SH-SY5Y (cell line): ENCODE data around the gene RGS7.

Experiments
- GATA2 ChIP-seq: IDR thresholded peaks from 2 replicates; pipeline ENCODE4 v1.6.1; 2011; ENCODE audit warnings: mild to moderate bottlenecking, low read depth, low read length
- GATA3 ChIP-seq: IDR thresholded peaks from 2 replicates; pipeline ENCODE4 v1.6.1; 2011; ENCODE audit warnings: low read depth, mild to moderate bottlenecking, low read length, moderate library complexity

The RGS7 gene

GRCh38 chr1:240739754-240740153, 617.3 kb downstream of the RGS7 start:
- TF ChIP-seq GATA3 = no peak
- no peak for TF ChIP-seq GATA2

GRCh38 chr1:240739139-240739538, 617.9 kb downstream of the RGS7 start:
- TF ChIP-seq GATA2 = no peak
- no peak for TF ChIP-seq GATA3

GRCh38 chr1:240737766-240738265, 619.2 kb downstream of the RGS7 start:
- TF ChIP-seq GATA3 (no peak), GATA2 (no peak)

- TF ChIP-seq GATA2 = no peak
- TF ChIP-seq GATA3 = no peak
These were observed 619.7 kb downstream of the RGS7 start for GRCh38 chr1:240737298-240737697.

- TF ChIP-seq GATA2 = no peak
- no peak for TF ChIP-seq GATA3
These were observed 623.0 kb downstream of the RGS7 start for GRCh38 chr1:240734001-240734400.

- TF ChIP-seq GATA3 (no peak), GATA2 (no peak)
These were observed 624.6 kb downstream of the RGS7 start for GRCh38 chr1:240732390-240732789.
